Right hindlimb (tissue), 1 donor: Measurements from ENCODE around the gene SLC39A11.

Experiments used
- DNase-seq: peaks from one replicate; pipeline ENCODE4 v3.0.0-alpha.2; 2018

Gene SLC39A11

DNA sequence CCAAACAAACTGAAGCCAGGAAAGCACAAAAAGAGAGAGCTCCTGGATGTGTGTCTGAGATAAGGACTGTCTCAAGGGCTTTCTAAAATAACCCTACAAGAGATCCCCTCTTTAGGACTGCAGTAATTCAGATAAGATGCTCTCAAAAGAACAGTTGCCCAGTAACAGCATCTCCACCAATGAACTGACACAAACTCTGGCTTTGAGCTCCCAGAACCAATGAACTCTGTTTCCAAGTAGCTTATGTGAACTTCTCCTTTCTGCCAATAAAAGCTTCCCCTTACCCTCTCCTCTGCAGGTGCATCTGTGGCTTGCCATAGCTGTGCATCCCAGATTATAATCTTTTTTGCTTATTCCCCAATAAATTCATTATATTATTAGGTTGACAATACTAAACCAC lies 421.5 kb downstream of the SLC39A11 start:
- no peak for DNase-seq

DNA sequence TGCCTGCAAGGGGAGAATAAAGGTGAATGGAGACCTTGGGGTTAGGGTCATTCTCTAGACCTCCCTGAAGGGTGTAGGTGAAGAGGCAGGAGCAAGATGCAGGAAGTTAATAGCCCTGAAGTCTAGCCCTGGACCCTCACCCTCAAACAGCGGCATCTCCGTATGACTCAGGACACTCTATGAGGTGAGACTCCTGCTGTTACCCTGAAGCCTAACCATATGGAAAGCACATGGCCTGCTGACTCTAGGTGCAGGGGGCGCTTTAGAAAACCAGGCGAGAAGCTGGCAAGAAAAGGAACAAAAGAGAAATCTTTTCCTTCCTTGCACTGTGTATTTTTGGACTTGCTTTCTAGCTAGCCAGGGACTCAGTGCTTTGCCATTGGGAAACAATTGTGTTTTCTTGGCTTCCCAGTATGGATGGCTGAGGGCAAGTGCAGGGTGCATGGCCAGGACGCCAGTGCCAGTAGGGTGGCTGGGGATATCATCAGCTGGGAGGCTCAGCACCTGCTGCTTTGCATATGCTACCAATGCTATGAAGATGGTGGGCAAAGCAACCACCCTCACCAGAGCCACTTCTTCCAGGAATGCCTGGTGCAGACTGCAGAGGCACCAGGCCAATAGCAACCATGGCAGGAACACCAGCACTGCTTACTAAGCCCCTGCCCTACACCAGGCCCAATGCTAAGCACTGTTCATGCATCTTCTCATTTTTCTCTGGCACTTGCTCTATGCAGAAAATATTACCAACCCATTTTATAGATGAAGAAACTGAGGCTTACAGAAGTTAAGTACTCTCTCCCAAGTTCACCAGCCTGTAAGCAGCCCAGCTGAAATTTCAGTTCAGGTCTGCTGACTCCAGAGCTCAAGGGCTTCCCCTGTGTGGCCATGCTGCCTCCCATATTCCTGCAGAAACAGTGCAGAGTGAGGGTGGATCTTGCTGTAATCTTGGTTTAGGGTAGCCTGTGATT lies 425.1 kb downstream of the SLC39A11 start:
- no peak for DNase-seq

DNA sequence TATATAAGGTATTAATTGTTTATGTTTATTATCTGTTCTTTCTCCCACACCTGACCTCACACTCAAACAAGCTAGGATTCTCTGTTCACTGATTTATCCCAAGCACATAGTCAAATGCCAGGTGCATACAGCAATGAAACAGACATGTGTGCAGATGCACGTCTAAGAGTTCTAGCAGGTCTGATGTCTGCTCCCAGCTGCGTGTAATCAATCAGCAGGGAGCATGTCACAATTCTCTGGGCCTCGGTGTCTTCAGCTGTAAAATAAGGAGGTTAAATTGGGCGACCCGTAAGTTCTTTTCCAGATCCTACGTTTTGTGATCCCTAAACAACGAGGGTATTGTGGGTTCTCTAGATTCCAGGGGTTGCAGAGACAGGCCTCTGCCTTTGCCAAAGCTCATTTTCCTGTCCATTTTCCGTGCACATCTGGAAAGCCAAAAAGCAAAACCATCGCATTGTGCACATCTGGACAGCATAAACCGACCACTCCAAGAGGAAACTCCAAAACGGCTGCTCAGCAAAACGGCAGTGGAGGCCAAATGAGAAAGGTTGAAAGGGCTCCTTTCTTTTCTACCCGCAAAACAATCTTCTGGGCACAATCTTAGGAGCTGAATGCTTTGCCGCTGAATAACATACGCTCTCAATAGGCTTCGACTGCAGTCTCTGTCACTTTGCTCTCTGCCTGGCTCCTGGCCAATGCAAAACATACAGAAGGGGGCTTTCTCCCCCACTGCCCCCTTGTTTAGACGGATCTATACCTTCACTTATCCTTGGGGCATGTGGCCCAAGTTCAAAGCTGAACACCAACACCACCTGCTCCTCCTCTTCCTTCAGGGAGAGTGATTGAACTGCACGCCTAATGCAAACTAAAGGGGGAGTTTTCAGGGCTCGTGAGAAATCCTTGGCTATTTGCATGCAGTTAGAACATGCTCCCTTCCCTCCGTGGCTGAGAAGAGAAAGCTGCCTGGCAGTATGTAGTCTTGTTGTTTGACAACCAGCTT lies 426.3 kb downstream of the SLC39A11 start:
- DNase-seq, result peak; percentile 73

DNA sequence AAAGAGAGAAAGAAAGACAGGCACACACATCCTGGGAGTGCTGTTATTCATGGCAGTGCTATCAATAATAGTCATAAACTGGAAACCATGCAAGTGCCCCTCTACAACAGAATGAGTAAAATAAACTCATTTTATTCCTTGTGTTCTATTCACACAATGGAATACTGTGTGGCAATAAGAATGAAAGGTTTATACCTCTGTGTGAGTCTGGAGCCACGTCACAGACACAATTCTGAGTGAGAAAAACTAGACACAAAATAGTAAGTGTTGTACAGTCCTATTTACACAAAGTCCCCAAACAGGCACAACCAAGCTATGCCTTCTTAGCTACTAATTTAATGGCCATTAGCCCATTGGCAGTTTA lies 429.7 kb downstream of the SLC39A11 start:
- DNase-seq, result no peak

DNA sequence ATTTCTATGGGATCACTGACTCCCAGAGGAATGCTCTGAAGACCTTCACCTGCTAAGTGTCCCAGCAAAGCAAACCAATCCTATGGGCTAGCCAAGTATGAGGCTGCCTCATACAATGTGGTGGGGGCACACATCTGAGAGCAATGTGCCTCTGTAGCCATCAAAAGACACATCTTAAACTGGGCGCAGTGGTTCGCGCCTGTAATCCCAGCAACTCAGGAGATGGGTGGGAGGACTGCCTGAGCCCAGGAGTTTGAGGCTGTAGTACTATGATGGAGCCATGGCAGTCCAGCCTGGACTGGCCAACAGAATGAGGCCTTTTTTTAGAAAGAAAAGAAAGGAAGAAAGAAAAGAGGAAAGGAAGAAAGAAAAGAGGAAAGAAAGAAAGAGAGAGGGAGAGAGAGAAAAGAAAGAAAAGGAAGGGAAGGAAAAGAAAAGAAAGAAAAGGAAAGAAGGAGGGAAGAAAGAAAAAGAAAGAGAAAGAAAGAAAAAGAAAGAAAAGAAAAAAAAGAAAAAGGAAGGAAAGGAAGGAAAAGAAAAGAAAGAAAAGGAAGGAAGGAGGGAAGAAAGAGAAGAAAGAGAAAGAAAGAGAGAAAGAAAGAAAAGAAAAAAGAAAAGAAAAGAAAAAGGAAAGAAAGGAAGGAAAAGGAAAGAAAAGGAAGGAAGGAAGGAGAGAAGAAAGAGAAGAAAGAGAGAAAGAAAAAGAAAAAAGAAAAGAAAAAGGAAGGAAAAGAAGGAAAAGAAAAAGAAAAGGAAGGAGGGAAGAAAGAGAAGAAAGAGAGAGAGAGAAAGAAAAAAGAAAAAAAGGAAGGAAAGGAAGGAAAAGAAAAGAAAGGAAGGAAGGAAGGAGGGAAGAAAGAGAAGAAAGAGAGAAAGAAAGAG lies 430.3 kb downstream of the SLC39A11 start:
- no peak for DNase-seq

DNA sequence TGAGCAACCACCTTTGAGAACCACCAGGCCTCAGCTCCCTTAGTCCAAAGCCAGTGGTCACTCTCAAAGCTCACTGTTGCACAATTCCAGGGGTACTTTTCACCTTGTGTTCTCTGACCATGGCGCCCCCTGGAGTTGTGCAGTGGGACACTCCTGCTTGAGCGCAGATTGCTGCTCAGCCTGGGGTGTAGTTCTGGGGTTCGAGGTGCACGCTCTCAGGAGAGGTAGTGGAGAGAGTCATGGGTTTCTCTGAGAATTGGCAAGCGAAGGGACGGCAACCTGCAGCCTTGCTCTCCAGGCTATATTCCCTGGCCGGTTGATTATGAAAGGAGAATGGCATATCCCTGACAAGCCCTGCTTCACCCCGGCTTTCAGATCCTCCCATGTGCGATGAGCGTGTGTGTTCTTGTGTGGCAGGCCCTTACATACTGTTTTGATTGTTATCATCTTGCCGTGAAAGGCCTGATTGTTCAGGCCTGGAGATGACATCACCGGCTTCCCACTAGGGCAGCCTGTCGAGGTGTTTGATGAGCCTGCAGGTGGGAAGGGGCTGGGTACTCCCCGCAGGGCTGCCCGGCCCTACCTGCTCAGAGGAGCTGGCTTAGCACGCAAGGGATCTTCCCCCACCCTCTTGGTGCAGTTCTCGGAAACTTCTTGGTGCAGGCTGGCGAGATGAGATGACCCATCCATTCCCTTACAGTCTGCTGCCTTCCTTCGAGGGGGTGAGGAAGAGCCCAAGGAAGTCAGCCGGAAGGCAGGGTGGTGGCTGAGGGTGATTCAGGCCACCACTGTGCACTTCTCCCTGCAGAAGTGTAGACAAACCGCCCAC lies 431.2 kb downstream of the SLC39A11 start:
- no peak for DNase-seq

DNA sequence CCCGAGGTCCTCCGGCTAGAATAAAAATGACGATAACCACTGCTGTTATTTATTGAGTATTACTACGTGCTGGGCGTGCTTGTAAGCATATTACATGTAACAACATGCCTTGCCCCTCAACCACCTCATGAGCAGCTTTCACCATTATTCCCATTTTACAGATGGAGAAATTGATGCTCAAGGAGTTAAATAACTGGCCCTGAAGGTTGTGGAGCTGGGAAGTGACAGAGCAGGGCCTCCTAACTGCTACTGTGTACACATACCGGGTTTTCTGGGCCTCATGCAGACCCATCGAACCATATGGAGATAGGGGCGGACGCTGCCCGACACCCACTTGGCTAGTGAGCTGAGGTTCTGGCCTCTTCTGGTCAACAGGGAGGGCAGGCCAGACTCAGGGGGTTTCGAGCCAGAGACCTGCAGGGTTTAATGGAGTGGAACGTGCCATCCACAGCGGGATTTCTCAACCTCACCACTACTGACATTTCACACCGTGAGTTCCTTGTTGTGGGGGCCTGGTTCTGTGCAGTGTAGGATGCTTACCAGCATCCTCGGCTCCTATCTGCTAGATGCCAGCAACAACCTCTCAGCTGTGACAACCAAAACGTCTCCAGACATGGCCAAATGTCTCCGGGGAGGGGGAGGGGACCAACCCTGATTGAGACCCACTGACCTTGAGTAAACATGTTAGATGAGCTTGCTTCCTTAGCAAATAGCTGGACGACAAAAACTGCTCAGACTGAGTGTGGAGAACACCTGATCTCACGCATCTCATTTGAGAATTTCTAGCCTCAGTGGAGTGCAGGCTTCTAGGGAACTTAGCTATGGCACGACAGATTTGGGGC lies 432.0 kb downstream of the SLC39A11 start:
- DNase-seq, result no peak

DNA sequence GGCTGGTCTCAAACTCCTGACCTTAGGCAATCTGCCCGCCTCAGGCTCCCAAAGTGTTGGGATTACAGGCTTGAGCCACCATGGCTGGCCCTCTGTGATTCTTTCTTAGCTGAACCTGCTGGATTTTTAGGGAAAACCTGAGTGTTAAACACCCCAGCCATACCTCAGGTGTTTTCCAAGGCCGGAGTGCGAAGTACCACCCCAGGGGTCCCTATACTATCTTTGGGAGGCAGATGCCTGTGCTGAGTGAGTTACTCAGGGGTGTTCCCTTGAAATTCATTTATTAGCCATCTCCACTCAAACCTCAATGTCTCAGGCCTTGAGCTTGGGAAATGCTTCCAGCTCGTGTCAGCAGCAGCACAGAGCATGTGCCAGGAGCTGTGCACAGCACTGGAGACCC lies 432.7 kb downstream of the SLC39A11 start:
- no peak for DNase-seq

DNA sequence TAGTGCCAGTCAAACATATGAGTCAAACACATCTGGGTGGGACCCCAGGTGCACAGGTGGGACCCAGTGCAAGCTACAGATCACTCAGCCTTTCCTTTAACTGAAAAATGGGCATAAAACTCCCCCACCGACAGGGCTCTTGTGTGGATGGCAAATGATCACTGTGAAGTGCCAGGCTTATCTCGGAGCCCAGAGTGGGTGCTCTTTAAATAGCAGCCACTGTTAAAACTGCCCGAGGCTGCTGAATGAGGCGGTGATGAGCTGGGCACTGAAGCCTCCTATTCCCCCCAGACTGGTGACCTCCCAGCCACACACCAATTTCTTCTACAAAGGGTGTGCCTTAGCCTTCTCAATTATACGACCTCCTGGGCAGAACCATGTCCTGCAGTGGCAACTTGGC lies 433.8 kb downstream of the SLC39A11 start:
- DNase-seq, result no peak

DNA sequence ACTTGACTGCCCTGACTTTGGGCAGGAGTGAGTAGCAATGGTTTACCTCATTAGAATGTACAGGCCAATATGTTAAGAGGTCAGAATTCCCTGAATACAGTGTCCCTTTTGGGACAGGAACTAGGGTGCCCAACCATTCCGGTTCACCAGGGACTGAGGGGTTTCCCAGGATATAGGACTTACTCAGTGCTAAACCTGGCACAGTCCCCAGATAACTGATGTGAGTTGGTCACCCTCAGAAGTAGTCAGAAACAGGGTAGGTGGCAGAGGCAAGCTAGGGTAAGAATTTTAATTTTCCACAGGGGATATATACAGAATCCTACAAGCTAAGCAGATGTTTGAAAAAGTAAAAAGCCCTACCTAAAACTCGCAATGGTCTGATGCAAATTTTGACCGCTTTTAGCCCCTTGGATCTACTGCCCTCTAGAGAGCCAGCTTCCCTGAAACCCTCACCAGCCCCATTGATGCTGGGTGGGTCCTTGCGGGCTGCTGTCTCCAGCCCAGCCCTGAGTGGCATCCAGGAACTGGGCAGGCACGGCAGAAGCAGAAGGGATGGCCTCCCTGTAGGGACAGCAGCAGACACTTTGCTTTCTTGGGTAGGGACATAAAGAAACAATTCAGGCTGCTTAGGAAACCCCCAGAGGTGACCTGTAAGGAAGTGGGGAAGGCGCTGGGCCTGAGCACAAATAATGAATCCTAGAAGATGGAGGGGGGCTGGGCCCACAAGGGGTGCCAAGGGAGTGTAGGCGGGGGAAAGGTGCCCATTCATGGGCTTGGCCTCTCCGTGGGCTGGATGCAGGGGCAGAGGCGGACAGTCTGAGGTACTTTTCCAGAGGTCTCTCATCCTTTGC lies 434.8 kb downstream of the SLC39A11 start:
- no peak for DNase-seq

DNA sequence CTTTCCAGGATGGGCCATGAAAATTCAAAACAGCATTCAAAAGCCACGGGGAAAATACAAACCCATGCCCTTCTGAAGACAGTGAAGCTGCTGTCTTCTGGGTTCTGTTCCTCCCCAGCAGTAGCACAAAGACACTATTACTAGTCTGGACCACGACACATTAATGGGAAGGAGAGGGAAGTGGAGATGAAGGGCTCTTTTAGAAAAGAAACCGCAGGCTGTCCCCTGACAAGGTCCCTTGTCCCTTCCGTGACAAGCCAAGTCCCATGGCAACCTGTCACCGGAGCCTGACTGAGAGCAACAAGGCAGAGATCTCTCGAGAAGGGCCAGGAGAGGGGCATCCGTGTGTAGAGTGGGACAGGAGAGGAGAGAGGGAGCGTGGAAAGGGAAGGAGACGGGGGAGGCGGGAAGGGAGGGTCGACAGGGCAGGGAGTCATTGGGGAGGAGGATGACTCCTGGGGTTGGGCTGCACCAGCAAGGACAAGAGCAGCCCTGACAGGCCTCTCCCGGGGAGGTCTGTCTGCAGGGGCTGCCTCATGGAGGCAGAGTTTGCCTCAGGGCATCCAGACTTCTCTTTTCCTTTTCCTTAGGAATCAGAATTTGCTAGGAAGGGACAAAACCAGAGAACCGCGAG lies 436.2 kb downstream of the SLC39A11 start:
- no peak for DNase-seq

DNA sequence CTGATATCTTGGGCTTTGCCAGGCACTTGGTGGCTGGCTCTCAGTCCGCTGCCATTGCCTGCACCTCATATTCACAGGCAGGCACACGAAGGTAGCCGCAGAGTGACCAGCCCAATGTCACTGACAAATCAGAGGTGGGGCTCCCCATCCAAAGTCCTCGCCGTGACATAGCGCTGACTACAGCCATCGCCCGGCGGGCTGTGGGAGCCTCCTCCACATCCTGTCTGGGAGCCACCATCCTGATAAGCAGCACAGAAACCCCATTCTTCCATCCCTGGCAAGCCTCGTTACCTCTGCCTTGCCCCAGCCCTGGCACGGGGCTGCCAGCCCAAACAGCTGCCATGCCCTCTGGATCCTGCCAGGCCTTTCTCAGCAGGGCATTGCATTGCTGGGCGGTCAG lies 437.8 kb downstream of the SLC39A11 start:
- DNase-seq, result no peak

DNA sequence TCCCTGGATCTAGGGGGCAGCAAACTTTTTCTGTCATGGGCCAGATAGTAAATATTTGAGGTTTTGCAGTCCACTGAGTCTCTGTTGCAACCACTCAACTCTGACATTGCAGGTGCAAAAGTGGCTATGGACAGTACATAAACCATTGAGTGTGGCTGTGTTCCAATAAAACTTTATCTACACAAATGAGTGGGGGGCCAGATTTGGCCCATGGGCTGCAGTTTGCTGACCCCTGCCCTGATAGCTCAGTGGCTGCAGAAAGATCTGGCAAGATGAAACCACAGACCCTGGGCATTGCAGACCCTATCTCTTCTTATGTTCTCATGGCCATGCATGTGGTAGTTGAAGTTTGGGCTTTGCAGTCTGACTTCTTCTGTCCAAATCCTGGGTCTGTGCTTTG lies 440.5 kb downstream of the SLC39A11 start:
- DNase-seq, result no peak

DNA sequence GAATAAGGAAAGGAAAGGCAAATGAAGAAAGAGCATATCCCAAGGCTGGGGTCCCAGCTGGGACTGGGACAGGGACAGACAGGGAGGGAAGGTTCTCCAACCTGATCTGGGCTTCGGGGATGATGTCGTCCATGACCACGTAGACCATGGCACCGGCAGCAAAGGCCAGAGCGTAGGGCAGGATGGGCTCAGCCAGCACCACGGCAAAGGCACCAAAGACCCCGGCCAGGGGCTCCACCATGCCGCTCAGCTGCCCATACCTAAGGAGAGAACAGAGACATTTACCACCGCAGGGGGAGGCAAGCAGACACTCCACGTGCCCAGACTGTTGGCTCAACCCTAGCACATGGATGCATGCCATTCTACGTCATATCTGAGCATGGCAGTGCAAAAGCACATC lies 443.8 kb downstream of the SLC39A11 start:
- DNase-seq, result no peak

DNA sequence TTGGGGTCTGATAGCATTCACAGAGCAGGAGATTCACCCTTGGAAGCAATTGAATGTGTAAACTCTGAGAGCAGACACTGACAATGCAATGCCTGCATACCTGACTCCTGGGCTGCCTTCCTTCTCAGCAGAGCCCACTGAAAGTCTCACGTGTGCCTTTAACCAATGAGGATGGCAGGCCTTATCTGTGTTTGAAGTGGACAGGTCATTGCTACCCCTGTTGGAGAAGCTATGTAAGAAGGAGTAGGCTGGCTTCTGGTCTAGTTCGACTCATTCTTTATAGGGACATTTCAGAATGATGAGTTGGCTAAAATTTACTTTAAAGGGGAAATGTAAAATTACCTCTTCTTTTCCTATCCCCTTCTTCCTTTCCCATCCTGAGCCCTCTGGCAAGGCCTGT lies 446.3 kb downstream of the SLC39A11 start:
- DNase-seq, result no peak

DNA sequence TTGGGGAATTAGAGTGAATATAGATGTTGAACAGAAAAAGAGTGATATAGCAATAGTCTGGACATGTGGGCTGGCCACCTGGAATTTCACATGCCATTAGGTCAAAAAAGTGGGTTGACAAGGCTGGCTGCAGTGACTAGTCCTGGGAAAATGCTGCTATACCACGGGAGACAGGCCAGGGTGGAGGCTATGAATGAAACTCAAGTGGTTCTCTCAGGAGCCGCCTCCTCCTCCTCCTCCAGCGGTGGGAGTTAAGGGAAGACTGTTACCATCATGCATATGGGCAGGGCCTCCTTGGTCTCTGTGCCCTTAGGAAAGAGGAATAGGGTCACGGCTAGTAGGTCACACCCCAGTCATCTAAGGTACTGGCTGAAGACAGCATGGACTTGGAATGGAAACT lies 448.0 kb downstream of the SLC39A11 start:
- no peak for DNase-seq

DNA sequence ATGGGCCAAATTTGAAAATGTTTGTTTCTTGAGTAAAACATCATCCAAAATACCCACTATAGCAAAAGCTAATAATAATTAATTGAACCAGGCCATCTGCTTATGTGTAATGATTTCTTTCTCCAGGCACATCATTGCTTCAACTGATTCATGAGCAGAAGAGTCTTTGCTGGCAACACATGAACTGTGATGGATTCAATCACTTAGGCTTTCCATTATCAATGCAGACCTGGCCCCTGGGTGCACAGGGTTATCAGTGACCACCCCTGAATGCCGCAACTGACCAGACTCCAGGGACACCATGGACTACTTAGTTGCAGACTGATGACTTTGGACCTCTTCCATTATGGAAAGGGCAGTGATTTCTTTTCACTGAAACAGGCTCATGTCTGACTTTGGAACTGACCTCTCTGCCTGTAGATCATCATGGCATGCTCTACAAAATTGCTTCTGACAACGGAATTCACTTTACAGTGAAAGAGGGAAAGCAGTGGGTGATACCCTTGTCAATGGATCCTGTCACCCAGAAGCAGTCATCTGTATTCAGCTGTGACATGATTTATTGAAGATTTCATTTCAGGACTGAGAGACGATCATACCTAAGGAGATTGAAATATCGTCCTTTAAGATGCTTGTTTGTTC lies 448.8 kb downstream of the SLC39A11 start:
- no peak for DNase-seq

DNA sequence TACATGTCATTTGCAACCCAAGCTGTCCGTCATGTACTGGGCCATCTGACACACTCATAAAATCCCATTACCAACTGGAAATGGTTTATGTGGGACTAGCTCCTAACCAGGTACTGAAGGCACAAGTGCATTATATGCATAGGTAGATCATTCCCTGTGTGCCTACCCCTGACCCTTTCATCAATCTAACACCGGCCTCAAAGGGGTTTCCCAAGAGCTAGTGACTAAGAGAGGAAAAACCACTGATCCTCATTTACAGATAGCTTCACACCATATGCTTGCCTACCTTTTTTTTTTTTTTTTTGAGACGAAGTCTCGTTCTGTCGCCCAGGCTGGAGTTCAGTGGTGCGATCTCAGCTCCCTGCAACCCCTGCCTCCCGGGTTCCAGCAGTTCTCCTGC lies 449.8 kb downstream of the SLC39A11 start:
- DNase-seq, result no peak
